Activated naive CD8-positive, alpha-beta T cell treated with anti-CD3 and anti-CD28 coated beads for 36 hours (primary cell): ENCODE data around the gene LRRC41. TPM values are rescaled to one million over a fixed set of nuclear protein-coding genes. Genes with fewer than 3 reads are reported as not detected.

ENCODE experiments used
- DNase-seq: peaks from one replicate; pipeline ENCODE4 v3.0.0; 2021
- H3K27ac Mint-ChIP-seq: one replicate; pipeline ENCODE4 v1.8.0; 2022; ENCODE audit warnings: mild to moderate bottlenecking, moderate library complexity, mixed read lengths
- H3K27me3 Mint-ChIP-seq: one replicate; pipeline ENCODE4 v1.8.0; 2022; ENCODE audit warnings: mild to moderate bottlenecking, mixed read lengths
- H3K36me3 Mint-ChIP-seq: one replicate; pipeline ENCODE4 v1.8.0; 2021; ENCODE audit warnings: mild to moderate bottlenecking, mixed read lengths
- H3K4me1 Mint-ChIP-seq: one replicate; pipeline ENCODE4 v1.8.0; 2021; ENCODE audit warnings: mixed read lengths
- H3K4me3 Mint-ChIP-seq: one replicate; pipeline ENCODE4 v1.8.0; 2022; ENCODE audit warnings: mild to moderate bottlenecking, moderate library complexity, mixed read lengths
- H3K9me3 Mint-ChIP-seq: one replicate; pipeline ENCODE4 v1.8.0; 2022; ENCODE audit warnings: mixed read lengths
- total RNA-seq, 2 experiments: library from RNA; stranded (reverse); gene quantifications; one replicate each; pipeline ENCODE4 v1.2.3, GENCODE V29; 2021

LRRC41 gene
- total RNA-seq, 2 experiments from 2014 or later, result 33.6 to 35.6 TPM

GRCh38 chr1:46306159-46306530 lies 2.7 kb upstream of the LRRC41 start:
- Mint-ChIP-seq H3K4me1 (peaks cover 25% of the 10 kb centered on the region), H3K4me3 (peak overlapping the region; percentile 43), H3K9me3 (no peaks in the 10 kb centered on the region), H3K27me3 (no peaks in the 10 kb centered on the region), H3K36me3 (peaks cover 28% of the 10 kb centered on the region), H3K27ac (no peak overlapping the region)
- no peak for DNase-seq

- Mint-ChIP-seq H3K27me3 (no peaks in the 10 kb centered on the region), H3K9me3 (no peaks in the 10 kb centered on the region), H3K36me3 (peaks cover 22% of the 10 kb centered on the region), H3K4me3 (peak overlapping the region; percentile 99), H3K27ac (peak overlapping the region; percentile 98), H3K4me1 (peaks cover 37% of the 10 kb centered on the region)
- DNase-seq, result no peak
Observed at GRCh38 chr1:46303872-46304326, 483 bp upstream of the LRRC41 start.

GRCh38 chr1:46302641-46303037 lies 777 bp downstream of the LRRC41 start:
- no peaks in the 10 kb centered on the region for H3K27me3 Mint-ChIP-seq
- H3K4me1 Mint-ChIP-seq, result peaks cover 32% of the 10 kb centered on the region
- H3K36me3 Mint-ChIP-seq, result peaks cover 22% of the 10 kb centered on the region
- peak overlapping the region; percentile 99 for H3K4me3 Mint-ChIP-seq
- H3K9me3 Mint-ChIP-seq, result no peaks in the 10 kb centered on the region
- DNase-seq, result peak; percentile 48
- H3K27ac Mint-ChIP-seq, result peak overlapping the region; percentile 98

- Mint-ChIP-seq H3K36me3 (peaks cover 26% of the 10 kb centered on the region), H3K27me3 (no peaks in the 10 kb centered on the region), H3K4me1 (peaks cover 27% of the 10 kb centered on the region), H3K9me3 (no peaks in the 10 kb centered on the region), H3K4me3 (peak overlapping the region; percentile 99), H3K27ac (peak overlapping the region; percentile 98)
- peak; percentile 73 for DNase-seq
Observed at GRCh38 chr1:46301808-46302640, 1.4 kb downstream of the LRRC41 start.

- Mint-ChIP-seq H3K9me3 (no peaks in the 10 kb centered on the region), H3K4me1 (peaks cover 24% of the 10 kb centered on the region), H3K27ac (peak overlapping the region; percentile 98), H3K27me3 (no peaks in the 10 kb centered on the region), H3K36me3 (peaks cover 30% of the 10 kb centered on the region), H3K4me3 (peak overlapping the region; percentile 99)
- no peak for DNase-seq
Observed at GRCh38 chr1:46301406-46301807, 2.0 kb downstream of the LRRC41 start.

GRCh38 chr1:46300673-46301405 lies 2.6 kb downstream of the LRRC41 start:
- peaks cover 21% of the 10 kb centered on the region for H3K4me1 Mint-ChIP-seq
- H3K27me3 Mint-ChIP-seq, result no peaks in the 10 kb centered on the region
- peaks cover 29% of the 10 kb centered on the region for H3K36me3 Mint-ChIP-seq
- H3K9me3 Mint-ChIP-seq, result no peaks in the 10 kb centered on the region
- peak overlapping the region; percentile 99 for H3K4me3 Mint-ChIP-seq
- no peak for DNase-seq
- peak overlapping the region; percentile 98 for H3K27ac Mint-ChIP-seq

GRCh38 chr1:46298387-46298786 lies 5.0 kb downstream of the LRRC41 start:
- Mint-ChIP-seq H3K4me1 (peaks cover 16% of the 10 kb centered on the region), H3K27me3 (no peaks in the 10 kb centered on the region), H3K9me3 (no peaks in the 10 kb centered on the region), H3K4me3 (no peak overlapping the region), H3K36me3 (peaks cover 20% of the 10 kb centered on the region), H3K27ac (no peak overlapping the region)
- DNase-seq, result no peak

GRCh38 chr1:46295306-46295705 lies 8.1 kb downstream of the LRRC41 start:
- Mint-ChIP-seq H3K4me3 (no peak overlapping the region), H3K27me3 (no peaks in the 10 kb centered on the region), H3K36me3 (peaks cover 16% of the 10 kb centered on the region), H3K4me1 (peaks cover 4% of the 10 kb centered on the region), H3K9me3 (no peaks in the 10 kb centered on the region), H3K27ac (no peak overlapping the region)
- no peak for DNase-seq

GRCh38 chr1:46289976-46290375 lies 13.4 kb downstream of the LRRC41 start:
- Mint-ChIP-seq H3K9me3 (peaks cover 1% of the 10 kb centered on the region), H3K27me3 (no peaks in the 10 kb centered on the region), H3K36me3 (peaks cover 25% of the 10 kb centered on the region), H3K4me1 (peaks cover 20% of the 10 kb centered on the region), H3K4me3 (no peak overlapping the region), H3K27ac (no peak overlapping the region)
- DNase-seq, result no peak

GRCh38 chr1:46289134-46289494 lies 14.3 kb downstream of the LRRC41 start:
- no peak for DNase-seq
- Mint-ChIP-seq H3K9me3 (peaks cover 1% of the 10 kb centered on the region), H3K36me3 (peaks cover 28% of the 10 kb centered on the region), H3K4me3 (no peak overlapping the region), H3K4me1 (peaks cover 21% of the 10 kb centered on the region), H3K27me3 (no peaks in the 10 kb centered on the region), H3K27ac (peak overlapping the region; percentile 66)

- peaks cover 1% of the 10 kb centered on the region for H3K9me3 Mint-ChIP-seq
- peaks cover 21% of the 10 kb centered on the region for H3K4me1 Mint-ChIP-seq
- H3K36me3 Mint-ChIP-seq, result peaks cover 30% of the 10 kb centered on the region
- no peak overlapping the region for H3K4me3 Mint-ChIP-seq
- no peak for DNase-seq
- H3K27ac Mint-ChIP-seq, result peak overlapping the region; percentile 66
- H3K27me3 Mint-ChIP-seq, result no peaks in the 10 kb centered on the region
Observed at GRCh38 chr1:46288485-46289133, 14.8 kb downstream of the LRRC41 start.

GRCh38 chr1:46285730-46286477 lies 17.5 kb downstream of the LRRC41 start:
- Mint-ChIP-seq H3K9me3 (peaks cover 1% of the 10 kb centered on the region), H3K27me3 (no peaks in the 10 kb centered on the region), H3K36me3 (peaks cover 41% of the 10 kb centered on the region), H3K4me1 (peaks cover 21% of the 10 kb centered on the region), H3K4me3 (no peak overlapping the region), H3K27ac (peak overlapping the region; percentile 87)
- peak; percentile 67 for DNase-seq

- no peak overlapping the region for H3K4me3 Mint-ChIP-seq
- no peak for DNase-seq
- peaks cover 41% of the 10 kb centered on the region for H3K36me3 Mint-ChIP-seq
Observed at GRCh38 chr1:46284597-46285564, 18.5 kb downstream of the LRRC41 start.

GRCh38 chr1:46284058-46284457 lies 19.4 kb downstream of the LRRC41 start:
- peaks cover 1% of the 10 kb centered on the region for H3K9me3 Mint-ChIP-seq
- peaks cover 18% of the 10 kb centered on the region for H3K4me1 Mint-ChIP-seq
- H3K36me3 Mint-ChIP-seq, result peaks cover 41% of the 10 kb centered on the region
- H3K4me3 Mint-ChIP-seq, result no peak overlapping the region
- DNase-seq, result no peak
- H3K27ac Mint-ChIP-seq, result no peak overlapping the region
- no peaks in the 10 kb centered on the region for H3K27me3 Mint-ChIP-seq

More at GRCh38 chr1:46284597-46285564, 18.5 kb downstream of the LRRC41 start:
- Mint-ChIP-seq H3K27me3 (no peaks in the 10 kb centered on the region), H3K9me3 (peaks cover 1% of the 10 kb centered on the region), H3K4me1 (peaks cover 21% of the 10 kb centered on the region), H3K27ac (peak overlapping the region; percentile 87)
